ENCODE data around the gene ABCG1.

Gene ABCG1

DNA sequence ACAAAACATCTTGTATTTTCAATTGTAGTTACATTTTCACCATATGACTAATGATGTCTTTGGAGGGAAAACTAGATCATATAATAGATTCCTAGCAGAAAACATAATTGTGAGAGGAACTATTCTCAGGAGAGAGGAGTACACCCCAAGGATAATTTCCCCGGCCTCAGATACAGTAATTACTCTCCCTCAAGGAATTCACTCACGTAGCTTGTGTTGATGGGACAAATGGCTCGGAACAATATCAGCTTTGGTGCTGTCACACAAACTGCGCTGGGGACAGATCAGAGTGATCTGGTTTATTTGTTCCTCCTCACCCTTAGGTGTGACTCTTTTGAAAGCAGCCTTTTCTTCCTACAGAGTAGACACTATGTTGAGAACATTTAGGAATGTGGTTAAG, 11.2 kb downstream of the ABCG1 start:
- TF ChIP-seq, protein P1, sequence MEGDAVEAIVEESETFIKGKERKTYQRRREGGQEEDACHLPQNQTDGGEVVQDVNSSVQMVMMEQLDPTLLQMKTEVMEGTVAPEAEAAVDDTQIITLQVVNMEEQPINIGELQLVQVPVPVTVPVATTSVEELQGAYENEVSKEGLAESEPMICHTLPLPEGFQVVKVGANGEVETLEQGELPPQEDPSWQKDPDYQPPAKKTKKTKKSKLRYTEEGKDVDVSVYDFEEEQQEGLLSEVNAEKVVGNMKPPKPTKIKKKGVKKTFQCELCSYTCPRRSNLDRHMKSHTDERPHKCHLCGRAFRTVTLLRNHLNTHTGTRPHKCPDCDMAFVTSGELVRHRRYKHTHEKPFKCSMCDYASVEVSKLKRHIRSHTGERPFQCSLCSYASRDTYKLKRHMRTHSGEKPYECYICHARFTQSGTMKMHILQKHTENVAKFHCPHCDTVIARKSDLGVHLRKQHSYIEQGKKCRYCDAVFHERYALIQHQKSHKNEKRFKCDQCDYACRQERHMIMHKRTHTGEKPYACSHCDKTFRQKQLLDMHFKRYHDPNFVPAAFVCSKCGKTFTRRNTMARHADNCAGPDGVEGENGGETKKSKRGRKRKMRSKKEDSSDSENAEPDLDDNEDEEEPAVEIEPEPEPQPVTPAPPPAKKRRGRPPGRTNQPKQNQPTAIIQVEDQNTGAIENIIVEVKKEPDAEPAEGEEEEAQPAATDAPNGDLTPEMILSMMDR (conservative IDR thresholded peaks at IDR 0.05), result no peak
- H3K27ac ChIP-seq, result peak overlapping the region; percentile 20; the same call in 1 of the 2 replicates

DNA sequence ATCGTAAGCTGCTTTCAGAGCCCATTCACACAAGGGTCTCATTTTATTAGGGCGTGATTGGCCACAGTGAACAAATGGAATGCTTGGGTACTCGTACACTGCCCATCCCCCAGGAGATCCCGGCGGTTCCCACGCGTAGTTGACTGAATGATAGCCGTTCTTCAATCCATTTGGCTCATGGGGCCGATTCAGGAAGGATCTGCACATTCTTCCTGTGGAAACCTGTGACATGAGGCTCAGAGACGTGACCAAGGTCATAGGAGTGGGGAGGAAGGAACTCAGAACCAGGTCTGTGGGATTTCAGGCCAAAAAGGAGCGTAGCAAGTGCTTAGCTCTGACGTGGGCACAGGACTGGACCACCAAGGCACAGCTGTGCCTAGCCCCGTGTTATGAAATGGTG, 11.7 kb downstream of the ABCG1 start:
- TF ChIP-seq, protein P1 (conservative IDR thresholded peaks at IDR 0.05), result no peak
- peak overlapping the region; percentile 20; the same call in 1 of the 2 replicates for H3K27ac ChIP-seq

DNA sequence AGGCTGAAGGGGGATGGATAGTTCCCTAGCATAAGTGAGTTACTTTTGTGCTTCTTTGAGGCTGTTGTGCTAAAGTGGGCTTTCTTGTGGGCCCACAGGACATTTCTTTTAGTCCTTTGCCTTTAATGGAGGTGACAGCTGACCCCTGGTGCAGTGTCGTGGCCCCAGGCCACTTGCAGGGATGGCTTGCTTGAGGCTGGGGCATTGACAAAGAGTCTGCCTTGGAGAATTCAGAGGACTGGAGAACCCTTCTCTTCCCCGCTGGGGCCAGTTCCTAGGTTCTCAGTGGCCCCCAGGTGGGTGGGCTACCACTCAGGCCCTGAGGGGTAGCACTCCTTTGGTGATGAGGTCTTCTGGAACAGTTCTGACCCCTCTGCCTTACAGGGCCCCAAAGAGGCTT, 12.8 kb downstream of the ABCG1 start:
- TF ChIP-seq, protein P1 (conservative IDR thresholded peaks at IDR 0.05), result no peak
- no peak overlapping the region for H3K27ac ChIP-seq

DNA sequence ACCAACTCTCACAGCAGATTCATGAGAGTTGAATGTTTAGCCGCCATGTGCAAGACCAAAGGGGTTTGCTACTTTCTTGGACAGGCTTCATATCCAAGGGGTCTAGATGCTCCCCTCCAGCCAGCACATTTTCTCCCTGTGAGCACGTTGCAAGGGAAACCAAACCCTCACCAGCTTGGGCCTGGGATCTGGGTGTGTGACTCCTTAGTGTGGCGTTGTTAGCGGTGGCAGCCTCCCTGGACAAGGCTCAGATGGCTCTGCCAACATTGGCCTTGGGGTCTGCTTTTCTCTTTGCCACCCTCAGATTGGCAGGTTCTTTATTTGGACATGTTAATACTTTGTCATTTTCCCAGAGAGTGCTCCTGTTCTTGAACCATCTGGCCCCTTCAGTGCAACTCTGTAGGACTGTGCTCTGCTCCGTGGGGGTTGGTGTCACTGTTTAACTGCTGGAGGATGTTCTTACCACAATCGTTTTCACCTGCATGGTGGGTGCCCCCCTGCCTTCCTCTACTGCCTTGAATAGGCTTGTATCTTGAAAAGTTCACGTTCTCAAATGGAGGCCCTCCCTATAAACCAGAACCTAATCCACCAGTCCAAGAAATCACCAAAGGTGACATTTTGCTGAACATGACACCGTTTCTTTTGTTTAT, 13.4 kb downstream of the ABCG1 start:
- TF ChIP-seq, protein P1 (conservative IDR thresholded peaks at IDR 0.05), result no peak
- peak overlapping the region; percentile 95 for H3K27ac ChIP-seq

DNA sequence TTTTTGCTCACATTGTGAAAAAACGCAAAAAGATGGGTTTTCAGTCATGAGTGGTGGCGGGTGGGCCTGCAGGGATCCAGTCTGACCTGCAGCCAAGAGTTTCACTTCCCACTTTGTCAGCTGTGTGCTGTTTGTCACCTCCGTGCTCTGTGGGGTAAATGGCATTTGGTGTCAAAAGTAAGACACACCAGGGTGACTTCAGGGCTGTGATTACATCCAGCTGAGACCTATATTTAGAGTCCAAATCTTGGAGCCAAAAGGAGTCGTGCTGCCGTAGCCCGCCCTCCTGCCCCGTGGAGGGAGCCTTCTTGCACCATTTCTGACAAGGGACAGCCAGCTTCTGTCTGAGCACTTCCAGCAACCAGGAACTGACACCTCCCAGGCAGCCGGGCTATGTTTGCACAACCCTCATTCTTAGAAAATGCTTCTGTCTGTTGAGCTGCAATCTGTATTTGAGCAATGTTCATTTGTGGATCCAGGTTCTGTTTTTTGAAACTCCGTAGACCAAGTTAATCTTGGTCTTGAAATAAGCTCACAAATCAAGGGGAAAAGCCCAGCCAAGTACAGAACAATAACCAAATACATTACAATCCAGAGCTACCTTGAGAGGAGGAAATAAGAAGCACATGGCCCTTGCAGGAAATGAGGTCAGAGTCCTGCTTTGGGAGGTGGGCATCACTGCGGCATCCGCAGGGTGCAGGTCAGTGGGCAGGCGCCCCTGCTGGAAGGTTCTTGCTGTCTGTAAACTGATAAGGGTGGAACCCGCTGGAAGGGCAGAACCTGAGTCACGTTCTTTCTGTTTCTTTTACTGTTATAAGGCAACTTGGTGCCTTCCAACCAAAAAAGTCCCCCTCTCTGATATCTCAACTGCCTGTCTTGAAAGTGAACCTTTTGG, 14.4 kb downstream of the ABCG1 start:
- TF ChIP-seq, protein P1 (conservative IDR thresholded peaks at IDR 0.05), result peak; percentile 26; the same call in 1 of the 2 replicates
- H3K27ac ChIP-seq, result peak overlapping the region; percentile 95

DNA sequence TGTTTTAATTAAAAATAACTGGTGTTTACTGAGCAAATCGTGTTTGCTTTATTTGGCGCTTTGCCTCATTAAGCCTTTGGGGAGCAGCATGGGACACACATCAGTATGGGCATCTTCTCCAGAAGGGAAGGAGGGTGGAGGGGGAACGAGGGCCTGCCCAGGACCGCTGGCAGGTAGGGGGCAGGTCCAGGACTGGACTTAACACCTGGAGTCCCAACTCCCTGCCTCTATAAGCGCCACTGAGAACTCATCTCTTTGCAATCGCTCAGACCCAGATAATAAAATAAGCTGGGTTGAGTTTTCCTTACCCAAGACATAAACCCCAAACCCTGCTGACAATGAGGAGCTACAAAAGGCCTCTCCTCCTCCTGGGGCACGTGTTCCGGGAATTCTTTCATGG, 15.1 kb downstream of the ABCG1 start:
- TF ChIP-seq, protein P1 (conservative IDR thresholded peaks at IDR 0.05), result no peak
- peak overlapping the region; percentile 95 for H3K27ac ChIP-seq

DNA sequence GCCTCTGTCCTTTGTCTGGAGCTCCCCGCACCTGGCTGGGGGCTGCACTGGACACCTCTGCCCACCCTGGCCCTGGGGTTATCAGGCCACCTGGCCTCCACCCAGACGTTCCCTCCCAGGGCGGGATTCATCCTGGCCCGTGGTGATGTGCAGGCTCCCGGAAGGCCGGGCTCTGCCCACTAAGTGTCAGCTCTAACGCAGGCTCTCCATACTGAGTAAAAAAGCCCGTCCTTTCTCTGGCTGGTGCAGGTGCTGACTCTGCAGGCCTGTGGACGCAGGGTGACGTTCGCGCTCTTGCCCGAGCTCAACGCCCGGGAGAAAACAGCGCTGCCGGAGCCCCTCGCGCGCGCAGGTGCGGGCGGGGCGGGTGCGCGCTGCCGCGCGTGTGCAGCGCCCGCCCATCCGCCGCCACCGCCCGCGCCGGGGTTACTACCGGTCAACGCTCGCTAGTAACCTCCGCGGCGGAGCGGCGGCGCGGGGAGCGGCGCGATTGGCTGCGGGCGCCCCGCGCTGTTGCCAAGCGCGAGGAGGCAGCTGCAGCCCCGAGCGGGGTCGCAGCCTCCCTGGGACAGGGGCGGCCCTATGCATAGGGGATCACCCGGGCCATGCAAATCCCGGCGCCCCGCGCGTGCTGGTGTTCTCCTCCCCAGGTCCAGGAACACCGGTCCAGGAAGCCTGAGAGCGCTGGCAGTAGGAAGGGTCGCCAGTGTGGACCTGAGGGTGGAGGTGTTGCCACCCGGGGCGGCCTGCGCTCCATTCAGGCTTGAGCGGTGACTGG, 15.7 kb downstream of the ABCG1 start:
- H3K27ac ChIP-seq, result peak overlapping the region; percentile 95
- TF ChIP-seq, protein P1 (conservative IDR thresholded peaks at IDR 0.05), result no peak

Measured in VCaP (cell line).